Neuronal stem cell (in vitro differentiated cells): Measurements from ENCODE around the gene GARIN5A.

Experiments used
- DNase-seq: peaks from one replicate; pipeline ENCODE4 v3.0.0-alpha.2; 2013; ENCODE audit warnings: low spot score
- H2AFZ ChIP-seq: one replicate; pipeline ENCODE4 v1.6.1; 2013; ENCODE audit warnings: mild to moderate bottlenecking, low read length, inconsistent platforms
- H2AK5ac ChIP-seq: 2 replicates; pipeline ENCODE4 v1.6.1; 2013; ENCODE audit warnings: low read depth, mild to moderate bottlenecking, inconsistent platforms, low read length, moderate library complexity, mixed read lengths
- H2BK120ac ChIP-seq: 2 replicates; pipeline ENCODE4 v1.6.1; 2013; ENCODE audit warnings: low read depth, mild to moderate bottlenecking, inconsistent platforms, low read length, moderate library complexity, mixed read lengths
- H2BK12ac ChIP-seq: one replicate; pipeline ENCODE4 v1.6.1; 2013; ENCODE audit warnings: low read length, inconsistent platforms
- H2BK15ac ChIP-seq: 2 replicates; pipeline ENCODE4 v1.6.1; 2013; ENCODE audit warnings: mild to moderate bottlenecking, low read length, inconsistent platforms, mixed read lengths
- H2BK5ac ChIP-seq: one replicate; pipeline ENCODE4 v1.6.1; 2013; ENCODE audit warnings: inconsistent platforms, mild to moderate bottlenecking, low read length, moderate library complexity
- H3K14ac ChIP-seq: one replicate; pipeline ENCODE4 v1.6.1; 2013; ENCODE audit warnings: low read length, inconsistent platforms
- H3K18ac ChIP-seq: 2 replicates; pipeline ENCODE4 v1.6.1; 2013; ENCODE audit warnings: low read length, inconsistent platforms
- H3K23ac ChIP-seq: 2 replicates; pipeline ENCODE4 v1.6.1; 2013; ENCODE audit warnings: low read depth, mild to moderate bottlenecking, mixed read lengths, low read length, inconsistent platforms; ENCODE audit not compliant: poor library complexity
- H3K27ac ChIP-seq: replicated peaks from 3 replicates; pipeline ENCODE4 v1.5.1; 2013; ENCODE audit warnings: low read length, inconsistent platforms
- H3K27me3 ChIP-seq, 3 experiments: 2 replicates each; pipeline ENCODE4 v1.6.1; 2013; ENCODE audit warnings: low read length in 3 of 3, mild to moderate bottlenecking in 2 of 3, inconsistent platforms in 1 of 3, low read depth in 1 of 3, mixed read lengths in 1 of 3, moderate library complexity in 1 of 3; ENCODE audit not compliant: control insufficient read depth in 3 of 3, insufficient read depth in 3 of 3
- H3K36me3 ChIP-seq, 2 donors: replicated peaks in 1 of 2; 2 replicates each; pipeline ENCODE4 v1.6.1; 2013; ENCODE audit warnings: low read length in 2 of 2; ENCODE audit not compliant: control insufficient read depth in 2 of 2, insufficient read depth in 2 of 2
- H3K4ac ChIP-seq: 2 replicates; pipeline ENCODE4 v1.6.1; 2013; ENCODE audit warnings: inconsistent platforms, mild to moderate bottlenecking, low read length, moderate library complexity
- H3K4me1 ChIP-seq, 2 donors: 1 replicate in 1 of 2; 2 replicates in 1 of 2; pipeline ENCODE4 v1.6.1; 2013; ENCODE audit warnings: low read length in 2 of 2, low read depth in 1 of 2; ENCODE audit not compliant: control insufficient read depth in 2 of 2, insufficient read depth in 1 of 2
- H3K4me2 ChIP-seq: one replicate; pipeline ENCODE4 v1.6.1; 2013; ENCODE audit warnings: mild to moderate bottlenecking, low read length, inconsistent platforms; ENCODE audit not compliant: insufficient read depth, poor library complexity, severe bottlenecking
- H3K4me3 ChIP-seq, 2 donors: 2 replicates each; pipeline ENCODE4 v1.5.1; 2013; ENCODE audit warnings: low read length in 2 of 2, mild to moderate bottlenecking in 2 of 2, inconsistent platforms in 1 of 2, moderate library complexity in 1 of 2
- H3K79me1 ChIP-seq: one replicate; pipeline ENCODE4 v1.6.1; 2013; ENCODE audit warnings: low read depth, mild to moderate bottlenecking, inconsistent platforms, low read length, moderate library complexity
- H3K9ac ChIP-seq: one replicate; pipeline ENCODE4 v1.6.1; 2013; ENCODE audit warnings: mild to moderate bottlenecking, low read depth, low read length, inconsistent platforms; ENCODE audit not compliant: poor library complexity
- H3K9me3 ChIP-seq, 2 donors: replicated peaks in 1 of 2; 2 replicates each; pipeline versions ENCODE3 to v1.6.1; 2013; ENCODE audit warnings: low read length in 2 of 2, mild to moderate bottlenecking in 2 of 2, inconsistent platforms in 1 of 2, low read depth in 1 of 2, mixed read lengths in 1 of 2, moderate library complexity in 1 of 2; ENCODE audit not compliant: control insufficient read depth in 2 of 2, insufficient read depth in 1 of 2
- H4K8ac ChIP-seq: one replicate; pipeline ENCODE4 v1.6.1; 2013; ENCODE audit warnings: low read depth, mild to moderate bottlenecking, inconsistent platforms, low read length, moderate library complexity
- H4K91ac ChIP-seq: one replicate; pipeline ENCODE4 v1.6.1; 2013; ENCODE audit warnings: low read length, low read depth, mild to moderate bottlenecking, inconsistent platforms; ENCODE audit not compliant: poor library complexity
- WGBS, 2 donors: extraction: QIAGEN DNeasy Blood & Tissue Kit; methylation state at CpG; one replicate each; pipeline ENCODE4 v1.1.7; 2013; ENCODE audit warnings: missing lambda C conversion rate in 2 of 2, mixed read lengths in 1 of 2; ENCODE audit not compliant: insufficient read length in 2 of 2, insufficient replicate concordance in 1 of 2; ENCODE audit errors: extremely low coverage in 2 of 2; 5-methylcytosine and 5-hydroxymethylcytosine counted together

GARIN5A gene

GRCh38 chr19:50459067-50459456, 17.6 kb downstream of the GARIN5A start:
- H3K27ac ChIP-seq = no peak overlapping the region
- H2BK5ac ChIP-seq = no peak overlapping the region
- H2BK120ac ChIP-seq = no peak overlapping the region
- H3K27me3 ChIP-seq = peaks cover 0 to 3% (median 0%) of the 10 kb centered on the region in 3 experiments
- no peak overlapping the region for H3K4ac ChIP-seq
- H3K9me3 ChIP-seq = no peaks in the 10 kb centered on the region
- H3K4me2 ChIP-seq = no peak overlapping the region
- H3K4me1 ChIP-seq = peaks cover 0 to 5% of the 10 kb centered on the region in 2 donors
- H3K36me3 ChIP-seq = no peaks in the 10 kb centered on the region
- H3K4me3 ChIP-seq = peak overlapping the region in 1 of 2 donors; percentile 32
- no CpG with 5 or more reads among the region's 32 CpGs for WGBS, 2 donors
- H3K18ac ChIP-seq = peak overlapping the region; percentile 83
- no peak overlapping the region for H2AK5ac ChIP-seq
- no peak overlapping the region for H2BK12ac ChIP-seq
- peaks cover 2% of the 10 kb centered on the region for H3K79me1 ChIP-seq
- no peak overlapping the region for H3K23ac ChIP-seq
- H3K9ac ChIP-seq = no peak overlapping the region
- H4K91ac ChIP-seq = no peak overlapping the region
- H2AFZ ChIP-seq = no peak overlapping the region
- no peak for DNase-seq
- H3K14ac ChIP-seq = peak overlapping the region; percentile 82
- peak overlapping the region; percentile 89 for H2BK15ac ChIP-seq
- H4K8ac ChIP-seq = no peak overlapping the region

DNA sequence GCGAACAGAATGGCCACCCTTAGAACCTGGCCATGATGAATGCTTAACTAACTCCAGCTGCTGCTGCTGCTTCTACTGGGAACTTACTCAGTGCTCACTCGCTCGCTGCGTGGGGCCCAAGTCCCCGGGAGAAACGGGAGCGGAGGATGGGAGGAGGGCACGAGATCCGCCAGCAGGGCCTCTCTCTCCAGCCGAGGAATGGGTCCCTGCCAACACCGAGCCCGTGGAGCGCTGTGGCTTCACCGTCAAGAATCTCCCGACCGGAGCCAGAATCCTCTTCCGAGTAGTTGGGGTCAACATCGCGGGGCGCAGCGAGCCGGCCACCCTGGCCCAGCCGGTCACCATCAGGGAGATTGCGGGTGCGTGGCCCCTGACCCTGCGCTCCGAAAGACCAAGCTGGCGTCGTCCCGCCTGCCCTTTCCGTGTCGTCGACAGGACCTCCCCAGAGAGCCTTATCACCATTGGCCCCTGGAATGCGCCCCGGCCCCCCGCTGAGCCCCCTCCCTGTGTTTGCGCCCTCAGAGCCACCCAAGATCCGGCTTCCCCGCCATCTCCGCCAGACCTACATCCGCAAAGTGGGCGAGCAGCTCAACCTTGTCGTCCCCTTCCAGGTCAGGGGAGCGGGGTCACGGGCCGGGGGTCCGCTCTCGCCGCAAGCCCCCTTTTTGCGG, 18.1 kb downstream of the GARIN5A start:
- Histone ChIP-seq H2AFZ (no peak overlapping the region), H2BK15ac (peak overlapping the region; percentile 89), H3K27me3 (peaks cover 0 to 3% (median 0%) of the 10 kb centered on the region in 3 experiments), H3K4me2 (no peak overlapping the region), H2BK5ac (no peak overlapping the region), H3K4ac (peak overlapping the region; percentile 95), H3K18ac (peak overlapping the region; percentile 80), H3K36me3 (no peaks in the 10 kb centered on the region), H3K14ac (no peak overlapping the region), H3K4me3 (no peak overlapping the region), H4K91ac (no peak overlapping the region), H3K4me1 (peaks cover 0 to 5% of the 10 kb centered on the region in 2 donors), H3K9ac (peak overlapping the region; percentile 60), H3K23ac (peak overlapping the region; percentile 85), H3K9me3 (no peaks in the 10 kb centered on the region), H3K79me1 (peaks cover 2% of the 10 kb centered on the region), H4K8ac (no peak overlapping the region), H2AK5ac (peak overlapping the region; percentile 70), H3K27ac (no peak overlapping the region), H2BK120ac (no peak overlapping the region), H2BK12ac (no peak overlapping the region)
- no CpG with 5 or more reads among the region's 50 CpGs for WGBS, 2 donors
- no peak for DNase-seq

GRCh38 chr19:50457300-50457699, 19.3 kb downstream of the GARIN5A start:
- Histone ChIP-seq H3K18ac (no peak overlapping the region), H3K79me1 (peaks cover 2% of the 10 kb centered on the region), H3K4ac (no peak overlapping the region), H3K4me1 (peaks cover 0 to 5% of the 10 kb centered on the region in 2 donors), H3K9ac (no peak overlapping the region), H2BK5ac (no peak overlapping the region), H3K14ac (no peak overlapping the region), H2BK12ac (no peak overlapping the region), H3K9me3 (no peaks in the 10 kb centered on the region), H3K27ac (no peak overlapping the region), H4K8ac (no peak overlapping the region), H3K4me3 (no peak overlapping the region), H3K36me3 (no peaks in the 10 kb centered on the region), H3K23ac (peak overlapping the region; percentile 52), H3K27me3 (peaks cover 0 to 3% (median 0%) of the 10 kb centered on the region in 3 experiments), H2BK15ac (no peak overlapping the region), H2AK5ac (peak overlapping the region; percentile 83), H3K4me2 (no peak overlapping the region), H4K91ac (peak overlapping the region; percentile 8), H2AFZ (no peak overlapping the region), H2BK120ac (no peak overlapping the region)
- no peak for DNase-seq
- WGBS, 2 donors = no CpG with 5 or more reads among the region's 5 CpGs

GRCh38 chr19:50455992-50456391, 20.7 kb downstream of the GARIN5A start:
- no peak overlapping the region for H2AK5ac ChIP-seq
- no peak overlapping the region for H3K9ac ChIP-seq
- no peak overlapping the region for H3K18ac ChIP-seq
- H3K36me3 ChIP-seq = no peaks in the 10 kb centered on the region
- no peak overlapping the region for H2AFZ ChIP-seq
- H3K27ac ChIP-seq = no peak overlapping the region
- H2BK120ac ChIP-seq = no peak overlapping the region
- H4K91ac ChIP-seq = no peak overlapping the region
- no peaks in the 10 kb centered on the region for H3K9me3 ChIP-seq
- H3K4me2 ChIP-seq = no peak overlapping the region
- H3K14ac ChIP-seq = no peak overlapping the region
- no peak overlapping the region for H3K4ac ChIP-seq
- 100% methylated on average over 1 of the region's 2 CpGs for WGBS, 2 donors
- no peak overlapping the region for H3K23ac ChIP-seq
- H2BK12ac ChIP-seq = no peak overlapping the region
- H3K27me3 ChIP-seq = peaks cover 0 to 3% (median 0%) of the 10 kb centered on the region in 3 experiments
- no peak overlapping the region for H4K8ac ChIP-seq
- H3K79me1 ChIP-seq = no peaks in the 10 kb centered on the region
- H2BK15ac ChIP-seq = no peak overlapping the region
- H3K4me1 ChIP-seq = peaks cover 0 to 5% of the 10 kb centered on the region in 2 donors
- no peak overlapping the region for H2BK5ac ChIP-seq
- no peak overlapping the region for H3K4me3 ChIP-seq
- no peak for DNase-seq
